ENCODE results near the gene MRTFA.
A peak's percentile ranks its signal among the peaks of the same experiment; 100 is the strongest.
"Not testable (repeated sequence)": the region's sequence is repeated elsewhere in the genome, so short reads cannot be mapped to it uniquely, and the experiment has no call there.

Gene MRTFA

GRCh38 chr22:40659166-40659565 lies 22.6 kb upstream of the MRTFA start:
- DNase-seq, result no peak

GRCh38 chr22:40656651-40657050 lies 20.1 kb upstream of the MRTFA start:
- not testable (repeated sequence) for DNase-seq

DNA sequence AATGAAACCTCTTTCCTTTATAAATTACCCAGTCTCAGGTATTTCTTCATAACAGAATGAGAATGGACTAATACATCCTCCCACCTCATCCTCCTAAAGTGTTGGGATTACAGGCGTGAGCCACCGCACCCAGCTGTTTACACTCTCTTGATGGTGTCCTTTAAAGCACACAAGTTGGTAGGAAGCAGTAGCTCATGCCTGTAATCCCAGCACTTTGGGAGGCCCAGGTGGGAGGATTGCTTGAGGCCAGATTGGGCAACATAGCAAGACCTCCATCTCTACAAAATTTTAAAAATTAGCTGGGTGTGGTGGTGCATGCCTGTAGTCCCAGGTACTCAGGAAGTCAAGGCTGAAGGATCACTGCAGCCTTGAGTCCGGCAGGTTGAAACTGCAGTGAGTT lies 19.4 kb upstream of the MRTFA start:
- DNase-seq, result not testable (repeated sequence)

DNA sequence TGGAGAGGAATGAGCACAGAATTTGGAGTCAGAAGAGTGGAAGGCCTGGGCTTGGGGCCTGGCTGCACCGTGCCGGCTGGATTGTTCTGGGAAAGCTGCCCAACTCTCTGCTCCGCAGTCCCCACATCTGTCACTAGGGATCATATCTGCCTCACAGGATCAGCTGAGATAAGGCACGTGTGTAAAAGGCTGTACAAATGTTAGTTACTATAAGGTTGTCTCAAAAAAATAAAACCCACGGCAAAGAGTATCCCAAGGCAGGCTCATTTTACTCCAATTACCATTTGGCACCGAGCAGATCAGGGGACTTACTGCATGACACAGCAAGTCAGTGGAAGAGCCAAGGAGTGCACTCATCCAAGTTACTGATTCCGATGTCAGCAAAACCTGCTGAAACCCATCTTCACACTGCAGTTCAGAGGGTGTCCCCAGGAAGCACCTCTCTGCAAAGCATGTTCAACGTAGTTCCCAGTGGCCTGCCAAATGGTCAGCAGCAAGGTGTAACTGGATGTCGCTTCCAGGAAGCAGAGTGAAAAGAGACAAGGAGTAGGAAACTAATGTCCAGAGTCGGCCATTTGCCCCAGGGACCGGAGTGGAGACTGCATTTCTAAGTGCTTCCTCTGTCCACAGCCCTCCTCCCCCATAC lies 18.1 kb upstream of the MRTFA start:
- peak; percentile 75 for DNase-seq

DNA sequence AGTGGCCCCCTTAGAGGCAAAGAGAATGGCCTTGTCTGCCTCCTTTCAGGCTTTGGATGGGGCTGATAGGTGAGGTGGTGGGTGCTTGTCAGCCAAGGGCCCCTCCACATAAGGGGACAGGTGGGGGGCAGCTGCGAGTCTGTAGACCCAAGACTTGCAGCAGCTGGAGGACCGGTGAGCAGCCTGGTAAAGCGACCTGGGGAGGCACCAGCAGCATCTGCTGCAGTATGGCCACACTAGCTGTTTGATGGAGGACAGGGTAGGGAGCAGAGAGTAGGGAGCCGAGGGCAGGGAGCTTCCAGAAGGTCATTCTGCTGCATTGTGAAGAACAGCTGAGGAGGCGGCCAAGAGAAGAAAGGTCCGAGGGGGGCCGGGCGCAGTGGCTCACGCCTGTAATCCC lies 16.8 kb upstream of the MRTFA start:
- no peak for DNase-seq

- DNase-seq, result peak; percentile 99
These were observed 15.3 kb upstream of the MRTFA start for GRCh38 chr22:40651563-40652501.

- no peak for DNase-seq
These were observed 14.5 kb upstream of the MRTFA start for GRCh38 chr22:40651057-40651456.

GRCh38 chr22:40648386-40648785 lies 11.9 kb upstream of the MRTFA start:
- DNase-seq, result no peak

GRCh38 chr22:40645579-40646197 lies 9.2 kb upstream of the MRTFA start:
- no peak for DNase-seq

DNA sequence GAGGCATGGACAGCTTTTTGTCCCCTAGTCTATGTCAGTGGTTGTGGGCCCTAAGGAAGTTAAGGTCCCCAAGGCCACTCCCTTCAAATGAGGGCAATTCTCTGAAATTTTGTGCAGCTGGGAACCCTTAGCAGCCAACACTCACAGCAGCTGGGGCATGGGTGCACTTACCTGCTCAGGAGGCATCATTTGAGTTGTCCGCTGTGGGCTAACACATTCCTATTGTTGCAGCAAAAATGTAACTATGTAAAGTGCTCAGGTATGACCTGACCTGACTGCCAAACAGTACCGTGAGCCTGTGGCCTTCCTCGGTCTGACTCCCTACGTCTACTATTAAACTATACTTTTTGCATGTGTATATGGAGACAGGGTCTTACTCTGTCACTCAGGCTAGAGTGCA lies 5.8 kb upstream of the MRTFA start:
- DNase-seq, result no peak

- no peak for DNase-seq
These were observed 4.8 kb upstream of the MRTFA start for GRCh38 chr22:40641269-40641668.

DNA sequence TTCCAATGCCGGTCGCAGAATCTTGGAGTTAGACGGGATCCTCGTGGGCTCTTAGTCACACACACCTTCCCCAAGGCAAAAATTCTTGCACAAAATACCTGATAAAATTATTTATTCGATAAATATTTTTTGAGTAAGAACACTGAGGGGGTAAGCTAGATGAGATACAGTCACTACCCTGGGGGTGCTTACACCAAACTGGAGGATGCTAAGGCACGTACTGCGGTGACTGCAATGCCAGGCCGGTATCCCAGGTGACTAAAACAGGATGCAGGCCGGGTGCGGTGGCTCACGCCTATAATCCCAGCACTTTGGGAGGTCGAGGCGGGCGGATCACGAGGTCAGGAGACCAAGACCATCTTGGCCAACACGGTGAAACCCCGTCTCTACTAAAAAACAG lies 1.7 kb upstream of the MRTFA start:
- DNase-seq, result no peak

- DNase-seq, result no peak
These were observed 948 bp upstream of the MRTFA start for GRCh38 chr22:40637183-40638150.

DNA sequence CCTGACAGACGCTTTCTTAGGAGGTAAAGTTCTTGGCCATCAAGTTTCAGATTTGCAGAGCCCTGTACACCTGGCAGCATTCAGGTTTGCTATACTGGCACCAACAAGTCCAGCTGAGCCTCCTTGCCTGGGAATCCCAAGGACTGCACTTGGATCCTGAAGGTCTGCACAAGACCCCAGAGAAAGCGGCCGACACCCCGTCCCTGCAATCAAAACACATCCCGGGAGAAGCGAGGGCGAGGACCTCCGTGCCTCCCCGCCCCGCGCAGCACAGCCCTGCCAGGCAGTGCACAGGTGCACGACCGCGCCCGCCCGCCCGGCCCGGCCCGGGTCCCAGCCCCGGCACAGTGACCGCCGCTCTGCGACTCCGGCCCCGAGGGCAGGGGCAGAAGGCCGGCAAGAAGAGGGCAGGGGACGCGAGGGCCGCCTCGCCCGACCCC lies 559 bp downstream of the MRTFA start:
- no peak for DNase-seq

GRCh38 chr22:40635043-40635939 lies 1.2 kb downstream of the MRTFA start:
- peak; percentile 80 for DNase-seq

DNA sequence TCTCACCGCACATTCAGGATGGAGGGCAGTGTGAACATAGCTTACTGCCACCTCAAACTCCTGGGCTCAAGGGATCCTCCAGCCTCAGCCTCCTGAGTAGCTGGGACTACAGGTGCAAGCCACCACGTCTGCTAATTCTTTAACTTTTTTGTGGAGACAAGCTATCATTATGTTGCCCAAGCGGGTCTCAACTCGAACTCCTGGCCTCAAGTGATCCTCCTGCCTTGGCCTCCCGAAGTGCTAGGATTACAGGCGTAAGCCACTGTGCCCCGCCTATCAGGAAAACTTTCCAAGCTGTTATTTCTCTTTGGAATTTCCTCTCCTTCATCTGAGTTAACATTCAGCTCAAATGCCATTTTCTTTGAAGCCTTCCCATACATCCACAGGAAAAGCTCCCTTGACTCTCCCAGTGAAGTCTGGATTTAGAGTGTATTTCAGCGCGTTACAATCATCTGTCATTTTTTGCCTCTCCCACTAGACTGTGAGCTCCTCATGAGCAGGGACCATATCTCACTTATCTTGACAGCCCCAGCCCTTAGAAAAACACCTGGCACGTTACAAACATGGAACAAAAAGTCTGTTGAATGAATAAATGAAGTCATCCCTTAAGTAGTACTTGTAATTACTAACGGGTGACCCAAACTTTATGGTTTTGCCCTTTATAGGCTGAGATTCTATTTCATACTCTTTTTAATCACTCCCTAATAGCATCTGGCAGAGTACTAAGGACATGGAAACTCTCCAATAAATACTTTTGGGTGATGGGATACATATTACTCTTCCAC lies 2.2 kb downstream of the MRTFA start:
- DNase-seq, result no peak

DNA sequence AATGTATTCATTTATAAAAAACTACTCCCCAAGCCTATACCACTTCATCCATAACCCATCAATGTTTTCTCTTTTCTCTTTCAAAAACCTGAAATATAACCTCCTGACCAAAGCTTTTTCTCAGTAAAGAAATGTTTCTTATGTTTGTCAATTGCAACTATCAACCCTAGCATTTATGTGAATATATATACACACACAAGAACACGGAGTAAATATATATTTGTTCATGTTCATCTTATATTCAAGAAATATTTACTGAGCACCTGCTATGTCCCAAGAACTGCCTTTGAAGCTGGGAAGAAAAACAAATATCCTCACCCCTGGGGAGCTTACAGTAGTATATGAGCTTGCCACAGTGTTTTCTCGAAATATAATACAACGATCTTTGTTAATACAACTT lies 3.5 kb downstream of the MRTFA start:
- DNase-seq, result no peak

DNA sequence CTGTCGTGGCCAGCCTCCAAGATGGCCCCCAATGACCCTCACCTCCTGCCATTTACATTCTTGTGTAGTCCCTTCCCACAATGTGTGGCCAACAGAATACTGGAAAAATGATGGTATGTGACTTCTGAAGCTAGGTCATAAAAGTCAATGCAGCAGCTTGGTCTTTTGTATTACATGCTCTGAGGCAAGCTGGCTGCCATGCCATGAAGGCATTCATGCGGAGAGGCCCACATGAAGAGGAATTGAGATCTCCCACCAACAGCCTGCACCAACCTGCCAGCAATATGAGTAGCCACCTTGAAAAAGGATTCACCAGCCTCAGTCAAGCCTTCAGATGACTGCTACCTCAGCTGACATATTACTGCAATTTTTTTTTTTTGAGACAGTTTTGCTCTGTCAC lies 4.6 kb downstream of the MRTFA start:
- no peak for DNase-seq

DNA sequence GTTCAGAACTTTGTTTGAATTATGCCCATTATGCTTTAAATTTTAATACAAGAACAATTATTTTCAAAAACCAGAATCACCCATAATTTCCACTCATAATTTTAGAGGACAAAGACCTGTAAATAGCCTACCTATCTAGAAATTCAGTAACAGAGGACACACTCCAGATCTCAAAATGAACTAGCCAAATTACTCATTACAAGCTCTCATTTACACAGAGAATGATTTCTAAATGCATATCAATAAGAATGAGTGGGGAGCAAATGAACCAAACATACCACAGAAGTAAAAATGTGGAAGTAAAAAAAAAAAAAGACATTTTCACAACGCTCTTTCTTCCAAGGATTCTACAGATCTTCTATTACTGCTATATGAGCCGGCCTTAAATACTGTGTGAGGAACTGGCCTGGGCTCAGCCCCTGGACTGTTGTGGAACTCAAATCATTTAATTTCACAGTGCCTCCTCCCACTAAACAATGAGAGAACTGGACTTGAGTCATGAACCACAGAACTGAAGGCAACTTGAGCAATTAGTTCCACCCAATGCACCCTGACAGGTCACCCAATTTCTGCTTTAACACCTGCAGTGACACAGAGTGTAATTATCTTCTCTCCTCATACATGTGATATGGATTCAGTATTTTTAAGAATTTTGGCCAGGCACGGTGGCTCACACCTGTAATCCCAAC lies 8.0 kb downstream of the MRTFA start:
- DNase-seq, result peak; percentile 57

DNA sequence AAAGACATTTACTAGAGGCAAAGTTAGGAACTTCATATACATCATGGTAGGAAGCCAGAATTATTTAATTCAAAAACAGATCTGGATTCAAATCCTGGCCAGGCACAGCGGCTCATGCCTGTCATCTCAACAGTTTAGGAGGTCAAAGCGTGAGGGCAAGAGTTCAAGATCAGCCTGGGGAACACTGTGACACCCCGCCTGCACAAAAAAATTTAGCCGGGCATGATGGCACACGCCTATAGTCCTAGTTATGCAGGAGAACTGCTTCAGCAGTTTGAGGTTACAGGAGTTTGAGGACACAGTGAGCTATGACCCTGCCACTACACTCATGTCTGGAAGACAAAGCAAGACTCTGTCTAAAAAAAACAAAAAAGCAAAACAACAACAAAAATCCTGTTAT lies 8.9 kb downstream of the MRTFA start:
- DNase-seq, result no peak
